ENCODE measurements around the gene ACADSB.

- no peak for TF ChIP-seq EZH2phosphoT487 (IDR thresholded peaks at IDR 0.05; ENCODE audit: unreplicated experiment)
- TF ChIP-seq EZH2 (IDR thresholded peaks at IDR 0.05; ENCODE audit: low read depth, unreplicated experiment) = no peak
- TF ChIP-seq CTCF (conservative IDR thresholded peaks at IDR 0.05; ENCODE audit: low read depth in 2 of 2) = no peak
- no peak for TF ChIP-seq CREB1 (CRISPR knock-in tag; IDR thresholded peaks at IDR 0.05; ENCODE audit: low read depth)
- TF ChIP-seq REST (IDR thresholded peaks at IDR 0.05; ENCODE audit: unreplicated experiment) = no peak
- TF ChIP-seq POLR2AphosphoS5 (IDR thresholded peaks at IDR 0.05; ENCODE audit: low read depth) = no peak
- TF ChIP-seq ZNF331 (CRISPR knock-in tag; IDR thresholded peaks at IDR 0.05; ENCODE audit: low read depth) = no peak
- no peak for TF ChIP-seq ETS1 (IDR thresholded peaks at IDR 0.05)
- TF ChIP-seq JUNB (IDR thresholded peaks at IDR 0.05; ENCODE audit: unreplicated experiment) = no peak
- TF ChIP-seq NANOG (IDR thresholded peaks at IDR 0.05; ENCODE audit: borderline replicate concordance) = no peak
- no peak for TF ChIP-seq ZNF462 (CRISPR knock-in tag; IDR thresholded peaks at IDR 0.05)
Observed at GRCh38 chr10:123013456-123014419, 4.9 kb downstream of the ACADSB start.
